GM12865 (cell line): ENCODE measurements around the gene SLC4A7.

Experiments
- DNase-seq: peaks from one replicate; pipeline ENCODE4 v3.0.0; 2010; ENCODE audit warnings: low read depth
- H3K4me3 ChIP-seq: 2 replicates; pipeline ENCODE4 v1.5.1; 2011; ENCODE audit warnings: mild to moderate bottlenecking, low read depth, low read length, control low read depth
- CTCF ChIP-seq: IDR thresholded peaks from 2 replicates; pipeline ENCODE4 v1.5.1; 2011; ENCODE audit warnings: low read length, control low read depth, low read depth, inconsistent platforms; ENCODE audit not compliant: insufficient read depth; ENCODE audit errors: missing control alignments

SLC4A7 gene

GRCh38 chr3:27326202-27326601 is 158.0 kb downstream of the SLC4A7 start:
- no peak for TF ChIP-seq CTCF
- DNase-seq = no peak
- H3K4me3 ChIP-seq = no peak overlapping the region

DNA sequence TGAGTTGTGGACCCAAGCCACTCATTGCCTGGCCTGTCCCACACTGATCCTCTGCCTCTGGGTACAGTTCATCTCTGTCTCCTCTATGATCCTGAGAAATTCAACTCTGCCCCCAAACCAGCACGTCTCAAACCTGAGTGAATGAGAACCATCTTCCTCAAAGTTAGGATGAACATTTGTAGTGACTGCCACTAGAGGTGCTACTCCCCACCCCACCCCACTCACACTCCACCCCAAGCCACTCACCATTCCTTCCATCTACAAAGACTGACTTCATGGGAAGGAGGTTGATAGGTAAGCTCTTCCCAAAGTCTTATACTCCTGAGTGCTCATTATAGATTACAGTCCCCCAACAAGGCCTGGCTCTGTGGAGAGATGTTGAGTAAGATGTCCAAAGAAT is 158.8 kb downstream of the SLC4A7 start:
- TF ChIP-seq CTCF = peak; percentile 13
- DNase-seq = no peak
- no peak overlapping the region for H3K4me3 ChIP-seq

DNA sequence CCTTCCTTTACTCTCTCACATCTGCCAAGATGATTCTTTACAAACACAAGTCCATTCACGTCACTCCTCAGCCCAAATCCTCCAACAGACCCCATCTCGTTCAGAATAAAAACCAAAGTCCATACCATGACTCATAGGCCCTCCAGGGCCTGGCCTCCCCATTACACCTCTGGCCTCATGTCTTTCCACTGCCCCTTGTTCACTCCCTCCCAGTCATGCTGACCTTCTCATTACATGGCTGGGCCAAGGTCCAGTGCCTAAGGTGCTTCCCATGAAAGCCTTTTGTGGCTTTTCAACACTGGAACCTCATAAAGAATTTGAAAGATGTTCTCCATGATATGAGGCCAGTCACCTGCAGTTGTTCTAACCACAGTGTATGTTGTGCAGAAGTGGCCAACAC is 159.5 kb downstream of the SLC4A7 start:
- no peak overlapping the region for H3K4me3 ChIP-seq
- no peak for TF ChIP-seq CTCF
- DNase-seq = no peak

GRCh38 chr3:27323087-27323570 is 161.1 kb downstream of the SLC4A7 start:
- DNase-seq = no peak
- H3K4me3 ChIP-seq = no peak overlapping the region
- no peak for TF ChIP-seq CTCF
